ENCODE data around the gene CNTROB. TPM values are rescaled to one million over a fixed set of nuclear protein-coding genes. Genes with fewer than 3 reads are reported as not detected.

CNTROB gene
- polyA plus RNA-seq, 2 of the 4 experiments (the other 2 are of a cell fraction) = 23.2 to 57.0 TPM

- Histone ChIP-seq H3K4me3 (no peak overlapping the region), H3K9me3 (no peaks in the 10 kb centered on the region), H3K4me1 (no peaks in the 10 kb centered on the region), H3K27ac (no peak overlapping the region), H3K4me2 (no peak overlapping the region)
- ATAC-seq = no peak
- no peak for FAIRE-seq
- no peak for DNase-seq (ENCODE audit: low read depth in 1 of 2, low spot score in 1 of 2)
- TF ChIP-seq CBX2 (IDR thresholded peaks at IDR 0.05; ENCODE audit: borderline replicate concordance, low read depth) (no peak), EP300 (IDR thresholded peaks at IDR 0.05) (no peak), BHLHE40 (IDR thresholded peaks at IDR 0.05; ENCODE audit: low read depth, low read length) (no peak), MAZ (IDR thresholded peaks at IDR 0.05; ENCODE audit: borderline replicate concordance, low read depth, low read length) (no peak), HMGXB4 (CRISPR knock-in tag; IDR thresholded peaks at IDR 0.05; ENCODE audit: borderline replicate concordance) (no peak), NPAS2 (CRISPR knock-in tag; IDR thresholded peaks at IDR 0.05; ENCODE audit: borderline replicate concordance) (no peak), PHF8 (IDR thresholded peaks at IDR 0.05; ENCODE audit: borderline replicate concordance, low read depth) (no peak), TP53 (CRISPR knock-in tag; IDR thresholded peaks at IDR 0.05) (no peak), SMC3 (IDR thresholded peaks at IDR 0.05) (no peak), EHMT2 (IDR thresholded peaks at IDR 0.05; ENCODE audit: low read depth) (no peak)
- ChIA-PET POLR2A (interaction anchor here (1.0 to 1.1 kb wide), 2 partner anchors 71 to 130 kb away, joined by 3 to 4 read pairs; partner anchors contain the start of genes NAA38 and RNF227), CTCF (interaction anchor here (0.7 to 19.3 kb wide), 26 partner anchors 10 to 243 kb away, joined by 3 to 470 read pairs (median 7); partner anchors contain the start of genes ALOX15B, CNTROB, GUCY2D and KCNAB3)
- WGBS (ENCODE audit: missing lambda C conversion rate) = 58% methylated on average over 12 of the region's 12 CpGs
Measured at GRCh38 chr17:7987112-7987893, 55.3 kb downstream of the CNTROB start.

- peak; percentile 63 to 73 for ATAC-seq
- Histone ChIP-seq H3K4me3 (no peak overlapping the region), H3K4me2 (no peak overlapping the region), H3K27ac (peak overlapping the region in 1 of 2 experiments; percentile 2; a peak in 1 of 6 replicates), H3K4me1 (no peaks in the 10 kb centered on the region), H3K9me3 (no peaks in the 10 kb centered on the region)
- ChIA-PET POLR2A (interaction anchor here (1.0 to 2.0 kb wide), 3 partner anchors 56 to 132 kb away, joined by 3 to 11 read pairs (median 8); partner anchors contain the start of gene NAA38), CTCF (interaction anchor here (0.6 to 19.3 kb wide), 29 partner anchors 8 to 266 kb away, joined by 3 to 470 read pairs (median 8); partner anchors contain the start of genes CNTROB, GUCY2D, KCNAB3 and RNF227)
- TF ChIP-seq ATOH8 (CRISPR knock-in tag; IDR thresholded peaks at IDR 0.05; ENCODE audit: low read depth) (no peak), CTCF (IDR thresholded peaks at IDR 0.05) (peak; percentile 87), RAD21 (conservative IDR thresholded peaks at IDR 0.05 in 1 of 2, IDR thresholded peaks at IDR 0.05 in 1 of 2) (peak; percentile 77 to 83), USF2 (IDR thresholded peaks at IDR 0.05) (peak; percentile 79), TP53 (CRISPR knock-in tag; IDR thresholded peaks at IDR 0.05) (no peak), MAX (IDR thresholded peaks at IDR 0.05) (peak; percentile 74), SMC3 (IDR thresholded peaks at IDR 0.05) (peak; percentile 88)
- FAIRE-seq = peak; percentile 96
- DNase-seq (ENCODE audit: low read depth in 1 of 2, low spot score in 1 of 2) = peak; percentile 86 to 89
- WGBS (ENCODE audit: missing lambda C conversion rate) = 18% methylated on average over 5 of the region's 5 CpGs
Measured at GRCh38 chr17:7988750-7989178, 56.8 kb downstream of the CNTROB start.
